Activated CD4-positive, alpha-beta T cell treated with anti-CD3 and anti-CD28 coated beads for 36 hours (primary cell): ENCODE measurements around the gene UBL7. TPM values are rescaled to one million over a fixed set of nuclear protein-coding genes. Genes with fewer than 3 reads are reported as not detected.

Experiments used
- ATAC-seq: fragments of 200-7000 bp; cut with Tn5 transposase; one replicate; pipeline ENCODE4 v1.10.0; 2021; ENCODE audit warnings: mild to moderate bottlenecking, moderate library complexity
- CTCF ChIA-PET: fragments of 350-600 bp; sonication (Branson Sonifier 250); formaldehyde crosslinking; loops from one replicate; lab custom pipeline; 2021; ENCODE audit warnings: antibody characterized with exemption; lab: Charles Lee
- POLR2A ChIA-PET: fragments of 350-600 bp; sonication (Branson Sonifier 250); formaldehyde crosslinking; loops from one replicate; lab custom pipeline; 2021; ENCODE audit warnings: antibody characterized with exemption, inconsistent platforms; lab: Charles Lee
- DNase-seq: peaks from one replicate; pipeline ENCODE4 v3.0.0-alpha.2; 2020
- H3K27ac Mint-ChIP-seq: one replicate; pipeline ENCODE4 v1.8.0; 2021; ENCODE audit warnings: mixed read lengths
- H3K27me3 Mint-ChIP-seq: one replicate; pipeline ENCODE4 v1.8.0; 2021; ENCODE audit warnings: mixed read lengths
- H3K36me3 Mint-ChIP-seq: one replicate; pipeline ENCODE4 v1.8.0; 2021; ENCODE audit warnings: low read depth, mixed read lengths
- H3K4me1 Mint-ChIP-seq: one replicate; pipeline ENCODE4 v1.8.0; 2021; ENCODE audit warnings: mixed read lengths
- H3K4me3 Mint-ChIP-seq: one replicate; pipeline ENCODE4 v1.8.0; 2021; ENCODE audit warnings: mild to moderate bottlenecking, moderate library complexity, mixed read lengths
- H3K9me3 Mint-ChIP-seq: one replicate; pipeline ENCODE4 v1.8.0; 2021; ENCODE audit warnings: low read depth, mixed read lengths
- intact Hi-C, 2 experiments: fragments of 100-400 bp; cut with DNase I in 1 of 2; cut with micrococcal nuclease in 1 of 2; formaldehyde crosslinking; loops; one replicate each; pipeline versions ENCODE4 v1.14.2 to v1.15.1; 2022 to 2024; cut with DNase I, micrococcal nuclease
- microRNA-seq: library from miRNA; unstranded; fragments of <30 nt; microRNA quantifications from one replicate; pipeline ENCODE4 v1.2.0, GENCODE V29; 2021; ENCODE audit warnings: borderline replicate concordance
- total RNA-seq, 2 experiments: library from RNA; stranded (reverse); gene quantifications; one replicate each; pipeline ENCODE4 v1.2.3, GENCODE V29; 2021

The UBL7 gene
- total RNA-seq, 2 experiments from 2014 or later, result 47.5 to 48.6 TPM

DNA sequence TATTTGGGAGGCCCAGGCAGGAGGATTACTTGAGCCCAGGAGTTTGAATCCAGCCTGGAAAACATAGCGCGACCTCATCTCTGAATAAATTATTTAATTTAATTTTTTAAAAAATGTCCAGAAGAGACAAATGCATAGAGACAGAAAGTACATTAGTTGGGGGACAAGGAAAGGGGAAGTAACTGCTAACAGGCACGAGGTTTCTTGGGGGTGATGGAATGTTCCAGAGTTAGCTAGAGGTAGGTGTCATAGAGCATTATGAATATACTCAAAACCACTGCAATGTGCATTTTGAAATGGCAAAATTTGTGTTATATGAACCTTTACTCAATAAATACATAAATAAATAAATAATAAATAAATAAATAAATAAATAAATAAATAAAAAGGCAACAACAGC, 61.9 kb downstream of the UBL7 start:
- ChIA-PET POLR2A (no interaction called here), CTCF (interaction anchor here (1.0 to 5.8 kb wide), 5 partner anchors 11 to 33 kb away, joined by 3 to 30 read pairs (median 6); no protein-coding TSS in a partner anchor)
- ATAC-seq, result no peak
- H3K4me3 Mint-ChIP-seq, result no peak overlapping the region
- peaks cover 96% of the 10 kb centered on the region for H3K4me1 Mint-ChIP-seq
- DNase-seq, result no peak
- no peaks in the 10 kb centered on the region for H3K27me3 Mint-ChIP-seq
- no peaks in the 10 kb centered on the region for H3K36me3 Mint-ChIP-seq
- H3K27ac Mint-ChIP-seq, result peak overlapping the region; percentile 98
- H3K9me3 Mint-ChIP-seq, result no peaks in the 10 kb centered on the region
- intact Hi-C loops, result no loop called here

DNA sequence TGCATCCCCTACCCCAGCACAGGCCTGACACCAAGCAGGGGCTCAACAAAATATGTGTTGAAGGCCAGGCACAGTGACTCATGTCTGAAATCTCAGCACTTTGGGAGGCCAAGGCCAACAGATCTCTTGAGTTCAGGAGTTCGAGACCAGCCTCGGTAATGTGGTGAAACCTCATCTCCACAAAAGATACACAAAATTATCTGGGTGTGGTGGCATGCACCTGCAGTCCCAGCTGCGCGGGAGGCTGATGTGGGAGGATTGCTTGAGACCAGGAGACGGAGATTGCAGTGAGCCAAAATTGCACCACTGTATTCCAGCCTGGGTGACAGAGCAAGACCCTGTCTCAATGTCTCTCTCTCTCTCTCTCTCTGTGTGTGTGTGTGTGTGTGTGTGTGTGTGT, 62.8 kb downstream of the UBL7 start:
- ATAC-seq (no peak), DNase-seq (no peak)
- intact Hi-C loops, result no loop called here
- POLR2A ChIA-PET, result no interaction called here
- Mint-ChIP-seq H3K27me3 (no peaks in the 10 kb centered on the region), H3K27ac (peak overlapping the region; percentile 98), H3K4me1 (peaks cover 93% of the 10 kb centered on the region), H3K36me3 (no peaks in the 10 kb centered on the region), H3K4me3 (no peak overlapping the region), H3K9me3 (no peaks in the 10 kb centered on the region)
- CTCF ChIA-PET, result interaction anchor here (1.4 to 5.8 kb wide), 2 partner anchors 15 to 22 kb away, joined by 6 to 48 read pairs; no protein-coding TSS in a partner anchor

- CTCF ChIA-PET, result interaction anchor here (0.5 to 5.8 kb wide), 5 partner anchors 11 to 768 kb away, joined by 3 to 48 read pairs (median 3); no protein-coding TSS in a partner anchor
- POLR2A ChIA-PET, result interaction anchor here (0.5 to 1.0 kb wide), 5 partner anchors 9 to 64 kb away, joined by 3 to 4 read pairs (median 3); no protein-coding TSS in a partner anchor
These were observed 63.5 kb downstream of the UBL7 start for GRCh38 chr15:74397239-74398068.

GRCh38 chr15:74396445-74397238, 64.3 kb downstream of the UBL7 start:
- intact Hi-C loops, result loop anchor here in 1 of 2 experiments (1.0 kb wide), 1 partner anchor 12 kb away; no protein-coding TSS in a partner anchor
- peak overlapping the region; percentile 18 for H3K4me3 Mint-ChIP-seq
- H3K4me1 Mint-ChIP-seq, result peaks cover 92% of the 10 kb centered on the region
- H3K27ac Mint-ChIP-seq, result peak overlapping the region; percentile 98
- H3K27me3 Mint-ChIP-seq, result no peaks in the 10 kb centered on the region
- H3K36me3 Mint-ChIP-seq, result no peaks in the 10 kb centered on the region
- H3K9me3 Mint-ChIP-seq, result no peaks in the 10 kb centered on the region
- DNase-seq (peak; percentile 83), ATAC-seq (peak; percentile 57)
- ChIA-PET POLR2A (interaction anchor here (0.5 to 1.0 kb wide), 5 partner anchors 9 to 65 kb away, joined by 3 to 4 read pairs (median 3); no protein-coding TSS in a partner anchor), CTCF (interaction anchor here (0.7 to 5.8 kb wide), 6 partner anchors 7 to 43 kb away, joined by 3 to 48 read pairs (median 4); no protein-coding TSS in a partner anchor)

More at GRCh38 chr15:74397239-74398068, 63.5 kb downstream of the UBL7 start:
- intact Hi-C loops, result no loop called here
- no peaks in the 10 kb centered on the region for H3K9me3 Mint-ChIP-seq
- peaks cover 92% of the 10 kb centered on the region for H3K4me1 Mint-ChIP-seq
- no peaks in the 10 kb centered on the region for H3K27me3 Mint-ChIP-seq
- DNase-seq, result no peak
- H3K36me3 Mint-ChIP-seq, result no peaks in the 10 kb centered on the region
- no peak for ATAC-seq
- H3K27ac Mint-ChIP-seq, result peak overlapping the region; percentile 98
- H3K4me3 Mint-ChIP-seq, result peak overlapping the region; percentile 20

GRCh38 chr15:74396146-74396438, 64.9 kb downstream of the UBL7 start:
- POLR2A ChIA-PET, result no interaction called here
- H3K27ac Mint-ChIP-seq, result peak overlapping the region; percentile 98
- intact Hi-C loops, result loop anchor here in 1 of 2 experiments (1.0 kb wide), 1 partner anchor 12 kb away; no protein-coding TSS in a partner anchor

More at GRCh38 chr15:74396146-74396438, 64.9 kb downstream of the UBL7 start:
- H3K27me3 Mint-ChIP-seq, result no peaks in the 10 kb centered on the region
- H3K4me1 Mint-ChIP-seq, result peaks cover 92% of the 10 kb centered on the region
- ATAC-seq, result no peak
- no peak for DNase-seq
- H3K9me3 Mint-ChIP-seq, result no peaks in the 10 kb centered on the region
- CTCF ChIA-PET, result interaction anchor here (0.7 to 5.8 kb wide), 4 partner anchors 8 to 43 kb away, joined by 3 to 48 read pairs (median 4); no protein-coding TSS in a partner anchor
- no peak overlapping the region for H3K4me3 Mint-ChIP-seq
- no peaks in the 10 kb centered on the region for H3K36me3 Mint-ChIP-seq

Small RNA genes within 50 kb of the gene (microRNA-seq; reads per million reads assigned to microRNA genes)
- 10.6 reads per million, percentile 31 among the genes with 10 or more reads in this experiment for gene MIR6881

Other genes starting within 250 kb of the UBL7 start
- gene CCDC33, start 224.8 kb downstream of the UBL7 start, total RNA-seq, result not detected
- gene CYP11A1, start 93.5 kb downstream of the UBL7 start, total RNA-seq, result not detected
- gene SEMA7A, start 27.2 kb downstream of the UBL7 start, total RNA-seq, result 10 to 100 TPM; 57.3 to 57.7 TPM
- 10 to 100 TPM; 23.9 to 25.4 TPM for gene ARID3B, start 80.1 kb upstream of the UBL7 start, total RNA-seq
- gene CLK3, start 154.7 kb upstream of the UBL7 start, total RNA-seq, result 100 to 1,000 TPM; 130 to 175 TPM
- 10 to 100 TPM; 44.7 to 45.0 TPM for gene EDC3, start 234.9 kb upstream of the UBL7 start, total RNA-seq